ENCODE results near the gene ZNF248.

DNA sequence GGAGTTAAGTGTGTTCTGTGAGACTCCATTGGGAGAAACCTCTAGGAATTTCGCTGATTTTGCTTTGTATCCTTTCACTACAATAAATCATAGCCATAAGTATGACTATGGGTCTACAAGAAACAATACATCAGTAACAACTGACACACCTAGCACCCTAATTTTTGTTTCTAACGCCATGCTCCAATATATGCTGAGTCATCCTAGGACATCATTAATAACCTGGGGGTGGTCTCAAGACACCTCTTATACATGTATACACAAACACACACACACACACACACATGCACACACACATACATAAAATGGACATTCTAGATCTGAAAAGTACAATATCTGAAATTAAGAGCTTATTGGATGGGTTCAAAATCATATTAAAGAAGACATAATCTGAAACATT is 18.2 kb downstream of the ZNF248 start:
- no peak for TF ChIP-seq CTCF (IDR thresholded peaks at IDR 0.05; ENCODE audit: low read depth, low read length, missing input control)
- no peak for TF ChIP-seq REST (IDR thresholded peaks at IDR 0.05)
- no peak for TF ChIP-seq NR2F2 (IDR thresholded peaks at IDR 0.05)
- no peak for TF ChIP-seq SP1 (IDR thresholded peaks at IDR 0.05)
- no peak for TF ChIP-seq YY1 (IDR thresholded peaks at IDR 0.05)
- no peak for TF ChIP-seq RAD21 (IDR thresholded peaks at IDR 0.05)
- no peak for TF ChIP-seq MAX (IDR thresholded peaks at IDR 0.05)
- TF ChIP-seq GABPA (IDR thresholded peaks at IDR 0.05 in 1 of 2, conservative IDR thresholded peaks at IDR 0.05 in 1 of 2), result no peak
- no peak for TF ChIP-seq TAF1 (conservative IDR thresholded peaks at IDR 0.05)
- no peak for TF ChIP-seq RXRA (IDR thresholded peaks at IDR 0.05)
- TF ChIP-seq EGR1 (IDR thresholded peaks at IDR 0.05; ENCODE audit: low read depth in 2 of 2), result no peak
- TF ChIP-seq ATF3 (IDR thresholded peaks at IDR 0.05), result no peak
